HG03432 (cell line): ENCODE measurements around the gene GMPR.

Experiments
- ATAC-seq: cut with Tn5 transposase; IDR thresholded peaks from one replicate; pipeline ENCODE4 v1.9.1; 2021; ENCODE audit warnings: mild to moderate bottlenecking, moderate library complexity; ENCODE audit not compliant: unreplicated experiment

The GMPR gene

GRCh38 chr6:16238057-16238962, at the start of gene GMPR:
Gene GMPR, plus strand, starts transcription at chr6:16238587. Its CDS starts 107 bp downstream, at chr6:16238694.
- peak; percentile 82 for ATAC-seq

GRCh38 chr6:16190214-16190613, 48.2 kb upstream of the GMPR start:
- no peak for ATAC-seq

GRCh38 chr6:16196260-16196983, 42.0 kb upstream of the GMPR start:
- ATAC-seq = no peak

GRCh38 chr6:16196984-16197546, 41.3 kb upstream of the GMPR start:
- ATAC-seq = no peak

GRCh38 chr6:16198061-16198705, 40.2 kb upstream of the GMPR start:
- ATAC-seq = no peak

GRCh38 chr6:16199804-16200203, 38.6 kb upstream of the GMPR start:
- no peak for ATAC-seq

GRCh38 chr6:16200321-16200883, 38.0 kb upstream of the GMPR start:
- ATAC-seq = no peak

GRCh38 chr6:16201706-16202105, 36.7 kb upstream of the GMPR start:
- no peak for ATAC-seq

- ATAC-seq = peak; percentile 4
These were observed 33.6 kb upstream of the GMPR start for GRCh38 chr6:16204653-16205376.

- ATAC-seq = peak; percentile 93
These were observed 32.8 kb upstream of the GMPR start for GRCh38 chr6:16205377-16206144.

- no peak for ATAC-seq
These were observed 31.8 kb upstream of the GMPR start for GRCh38 chr6:16206595-16207037.

GRCh38 chr6:16208989-16209388, 29.4 kb upstream of the GMPR start:
- no peak for ATAC-seq

GRCh38 chr6:16209539-16209938, 28.8 kb upstream of the GMPR start:
- no peak for ATAC-seq

GRCh38 chr6:16212276-16212675, 26.1 kb upstream of the GMPR start:
- ATAC-seq = no peak

- ATAC-seq = no peak
These were observed 21.8 kb upstream of the GMPR start for GRCh38 chr6:16216501-16217155.

GRCh38 chr6:16217156-16217721, 21.1 kb upstream of the GMPR start:
- no peak for ATAC-seq

- ATAC-seq = no peak
These were observed 15.6 kb upstream of the GMPR start for GRCh38 chr6:16222826-16223225.

GRCh38 chr6:16223362-16223761, 15.0 kb upstream of the GMPR start:
- no peak for ATAC-seq

- no peak for ATAC-seq
These were observed 14.0 kb upstream of the GMPR start for GRCh38 chr6:16224409-16224808.
